Vagina (tissue), 2 donors: ENCODE results near the gene C10orf90.

Experiments
- POLR2A ChIP-seq, 2 donors: fragments of 450-650 bp; IDR thresholded peaks; one replicate each; pipeline ENCODE4 v1.6.1; 2017; ENCODE audit warnings: antibody characterized with exemption in 2 of 2, mild to moderate bottlenecking in 2 of 2, moderate library complexity in 2 of 2
- POLR2AphosphoS5 ChIP-seq, 2 donors: sonication (generic); formaldehyde crosslinking; IDR thresholded peaks; one replicate each; pipeline ENCODE4 v1.9.0; 2017; ENCODE audit warnings: antibody characterized with exemption in 2 of 2, mild to moderate bottlenecking in 2 of 2, low read depth in 1 of 2; ENCODE audit not compliant: insufficient read depth in 1 of 2
- TF ChIP-seq, protein P1 (sequence below), 3 experiments: fragments of 450-650 bp in 2 of 3; fragments of 200-600 bp in 1 of 3; sonication (generic) in 1 of 3; IDR thresholded peaks; one replicate each; pipeline ENCODE4 v1.5.1; 2017 to 2019; ENCODE audit warnings: antibody characterized with exemption in 3 of 3, mild to moderate bottlenecking in 2 of 3, moderate library complexity in 2 of 3

- TF ChIP-seq, protein P1, sequence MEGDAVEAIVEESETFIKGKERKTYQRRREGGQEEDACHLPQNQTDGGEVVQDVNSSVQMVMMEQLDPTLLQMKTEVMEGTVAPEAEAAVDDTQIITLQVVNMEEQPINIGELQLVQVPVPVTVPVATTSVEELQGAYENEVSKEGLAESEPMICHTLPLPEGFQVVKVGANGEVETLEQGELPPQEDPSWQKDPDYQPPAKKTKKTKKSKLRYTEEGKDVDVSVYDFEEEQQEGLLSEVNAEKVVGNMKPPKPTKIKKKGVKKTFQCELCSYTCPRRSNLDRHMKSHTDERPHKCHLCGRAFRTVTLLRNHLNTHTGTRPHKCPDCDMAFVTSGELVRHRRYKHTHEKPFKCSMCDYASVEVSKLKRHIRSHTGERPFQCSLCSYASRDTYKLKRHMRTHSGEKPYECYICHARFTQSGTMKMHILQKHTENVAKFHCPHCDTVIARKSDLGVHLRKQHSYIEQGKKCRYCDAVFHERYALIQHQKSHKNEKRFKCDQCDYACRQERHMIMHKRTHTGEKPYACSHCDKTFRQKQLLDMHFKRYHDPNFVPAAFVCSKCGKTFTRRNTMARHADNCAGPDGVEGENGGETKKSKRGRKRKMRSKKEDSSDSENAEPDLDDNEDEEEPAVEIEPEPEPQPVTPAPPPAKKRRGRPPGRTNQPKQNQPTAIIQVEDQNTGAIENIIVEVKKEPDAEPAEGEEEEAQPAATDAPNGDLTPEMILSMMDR (IDR thresholded peaks at IDR 0.05): no peak
- TF ChIP-seq POLR2AphosphoS5 (IDR thresholded peaks at IDR 0.05; ENCODE audit: insufficient read depth in 1 of 2, low read depth in 1 of 2): no peak
- no peak for TF ChIP-seq POLR2A (IDR thresholded peaks at IDR 0.05)
These were observed 84.4 kb downstream of the C10orf90 start for GRCh38 chr10:126586128-126586527.
